Left lung (tissue), 10 donors: Measurements from ENCODE around the gene NNAT. TPM values are rescaled to one million over a fixed set of nuclear protein-coding genes. Genes with fewer than 3 reads are reported as not detected.

ENCODE experiments used
- ATAC-seq: fragments of 200-7000 bp; cut with Tn5 transposase; one replicate; pipeline ENCODE4 v1.9.1; 2020; ENCODE audit warnings: moderate library complexity
- DNase-seq, 4 donors: peaks; one replicate each; pipeline ENCODE4 v3.0.0-alpha.2; 2013 to 2020
- H3K27ac ChIP-seq, 2 donors: fragments of 200-600 bp; sonication (generic) in 1 of 2; one replicate each; pipeline versions ENCODE4 v1.5.0 to v1.8.0; 2020 to 2021
- H3K27me3 ChIP-seq, 2 donors: fragments of 200-600 bp; sonication (generic) in 1 of 2; one replicate each; pipeline versions ENCODE4 v1.5.0 to v1.8.0; 2020 to 2021
- H3K36me3 ChIP-seq, 2 donors: fragments of 200-600 bp; sonication (generic) in 1 of 2; one replicate each; pipeline versions ENCODE4 v1.5.0 to v1.8.0; 2020 to 2021
- H3K4me1 ChIP-seq, 2 donors: fragments of 200-600 bp; one replicate each; pipeline ENCODE4 v1.8.0; 2021
- H3K4me3 ChIP-seq, 2 donors: fragments of 200-600 bp; sonication (generic) in 1 of 2; one replicate each; pipeline versions ENCODE4 v1.5.0 to v1.8.0; 2020 to 2021; ENCODE audit warnings: mild to moderate bottlenecking in 1 of 2
- H3K9me3 ChIP-seq, 2 donors: fragments of 200-600 bp; sonication (generic) in 1 of 2; one replicate each; pipeline versions ENCODE4 v1.5.0 to v1.8.0; 2020 to 2021
- CTCF ChIP-seq, 2 donors: fragments of 200-600 bp; sonication (generic) in 1 of 2; IDR thresholded peaks; one replicate each; pipeline versions ENCODE4 v1.5.0 to v1.8.0; 2021; ENCODE audit warnings: antibody characterized with exemption in 2 of 2
- intact Hi-C, 2 donors: fragments of 100-400 bp; cut with DNase I; formaldehyde crosslinking; loops; one replicate each; pipeline versions ENCODE4 v1.11.2 to v1.14.2; 2022
- polyA plus RNA-seq, 6 donors: library from polyadenylated mRNA; unstranded; fragments of 120-200 nt; gene quantifications; one replicate each; pipeline ENCODE4 v1.2.1, GENCODE V29; 2013; ENCODE audit not compliant: insufficient read length in 6 of 6
- total RNA-seq, 2 donors: library from RNA; stranded (reverse); fragmentation: NEBNext Ultra II Directional; extraction: Animal tissue kit (Norgen Biotek cat#: 25700); gene quantifications; one replicate each; pipeline ENCODE4 v1.2.1, GENCODE V29; 2021
- donor health status: DM: no; HTN: yes; CAD: no.
- donor health status: DM: no; HTN: no; CAD: no.

Gene NNAT
- total and polyA plus RNA-seq, 8 donors: 0.45 to 65.0 (median 47.1) TPM

- H3K27me3 ChIP-seq: peaks cover 8 to 90% of the 10 kb centered on the region in 2 donors
- ATAC-seq (no peak), DNase-seq (no peak)
- no peaks in the 10 kb centered on the region for H3K9me3 ChIP-seq
- no peak overlapping the region for H3K27ac ChIP-seq
- H3K4me1 ChIP-seq: peaks cover 0 to 11% of the 10 kb centered on the region in 2 donors
- intact Hi-C loops: loop anchor here in 1 of 2 donors (10.0 kb wide), 2 partner anchors 428 to 658 kb away; no protein-coding TSS in a partner anchor
- no peak overlapping the region for H3K4me3 ChIP-seq
- no peak for TF ChIP-seq CTCF (IDR thresholded peaks at IDR 0.05)
- H3K36me3 ChIP-seq: no peaks in the 10 kb centered on the region
Observed at GRCh38 chr20:37566590-37567330, 45.7 kb downstream of the NNAT start.

GRCh38 chr20:37567331-37567665, 46.2 kb downstream of the NNAT start:
- intact Hi-C loops: loop anchor here in 1 of 2 donors (10.0 kb wide), 2 partner anchors 428 to 658 kb away; no protein-coding TSS in a partner anchor
- no peak for TF ChIP-seq CTCF (IDR thresholded peaks at IDR 0.05)
- Histone ChIP-seq H3K4me3 (no peak overlapping the region), H3K4me1 (peaks cover 0 to 11% of the 10 kb centered on the region in 2 donors), H3K27me3 (peaks cover 8 to 86% of the 10 kb centered on the region in 2 donors), H3K36me3 (no peaks in the 10 kb centered on the region), H3K27ac (no peak overlapping the region), H3K9me3 (no peaks in the 10 kb centered on the region)
- no peak for ATAC-seq
- DNase-seq: peak in 1 of 4 donors; percentile 24

GRCh38 chr20:37567671-37568588, 46.9 kb downstream of the NNAT start:
- Histone ChIP-seq H3K4me1 (peaks cover 0 to 11% of the 10 kb centered on the region in 2 donors), H3K27me3 (peaks cover 8 to 85% of the 10 kb centered on the region in 2 donors), H3K4me3 (no peak overlapping the region), H3K36me3 (no peaks in the 10 kb centered on the region), H3K27ac (no peak overlapping the region), H3K9me3 (no peaks in the 10 kb centered on the region)
- DNase-seq (peak in 1 of 4 donors; percentile 69), ATAC-seq (no peak)
- TF ChIP-seq CTCF (IDR thresholded peaks at IDR 0.05): no peak
- intact Hi-C loops: loop anchor here in 1 of 2 donors (10.0 kb wide), 2 partner anchors 427 to 657 kb away; no protein-coding TSS in a partner anchor

GRCh38 chr20:37570419-37570818, 49.4 kb downstream of the NNAT start:
- intact Hi-C loops: no loop called here
- Histone ChIP-seq H3K27ac (no peak overlapping the region), H3K4me3 (no peak overlapping the region), H3K4me1 (peaks cover 0 to 5% of the 10 kb centered on the region in 2 donors), H3K9me3 (no peaks in the 10 kb centered on the region), H3K27me3 (peaks cover 0 to 72% of the 10 kb centered on the region in 2 donors), H3K36me3 (no peaks in the 10 kb centered on the region)
- TF ChIP-seq CTCF (IDR thresholded peaks at IDR 0.05): no peak
- DNase-seq: no peak
- ATAC-seq: no peak

- Histone ChIP-seq H3K4me3 (no peak overlapping the region), H3K9me3 (no peaks in the 10 kb centered on the region), H3K27ac (no peak overlapping the region), H3K36me3 (no peaks in the 10 kb centered on the region), H3K4me1 (peaks cover 0 to 5% of the 10 kb centered on the region in 2 donors), H3K27me3 (peaks cover 0 to 66% of the 10 kb centered on the region in 2 donors)
- intact Hi-C loops: no loop called here
- no peak for TF ChIP-seq CTCF (IDR thresholded peaks at IDR 0.05)
- DNase-seq (no peak), ATAC-seq (no peak)
Observed at GRCh38 chr20:37571033-37571432, 50.0 kb downstream of the NNAT start.
